HG03432 (cell line): ENCODE results near the gene GRIN2D.

ENCODE experiments used
- ATAC-seq: cut with Tn5 transposase; IDR thresholded peaks from one replicate; pipeline ENCODE4 v1.9.1; 2021; ENCODE audit warnings: mild to moderate bottlenecking, moderate library complexity; ENCODE audit not compliant: unreplicated experiment

GRIN2D gene

DNA sequence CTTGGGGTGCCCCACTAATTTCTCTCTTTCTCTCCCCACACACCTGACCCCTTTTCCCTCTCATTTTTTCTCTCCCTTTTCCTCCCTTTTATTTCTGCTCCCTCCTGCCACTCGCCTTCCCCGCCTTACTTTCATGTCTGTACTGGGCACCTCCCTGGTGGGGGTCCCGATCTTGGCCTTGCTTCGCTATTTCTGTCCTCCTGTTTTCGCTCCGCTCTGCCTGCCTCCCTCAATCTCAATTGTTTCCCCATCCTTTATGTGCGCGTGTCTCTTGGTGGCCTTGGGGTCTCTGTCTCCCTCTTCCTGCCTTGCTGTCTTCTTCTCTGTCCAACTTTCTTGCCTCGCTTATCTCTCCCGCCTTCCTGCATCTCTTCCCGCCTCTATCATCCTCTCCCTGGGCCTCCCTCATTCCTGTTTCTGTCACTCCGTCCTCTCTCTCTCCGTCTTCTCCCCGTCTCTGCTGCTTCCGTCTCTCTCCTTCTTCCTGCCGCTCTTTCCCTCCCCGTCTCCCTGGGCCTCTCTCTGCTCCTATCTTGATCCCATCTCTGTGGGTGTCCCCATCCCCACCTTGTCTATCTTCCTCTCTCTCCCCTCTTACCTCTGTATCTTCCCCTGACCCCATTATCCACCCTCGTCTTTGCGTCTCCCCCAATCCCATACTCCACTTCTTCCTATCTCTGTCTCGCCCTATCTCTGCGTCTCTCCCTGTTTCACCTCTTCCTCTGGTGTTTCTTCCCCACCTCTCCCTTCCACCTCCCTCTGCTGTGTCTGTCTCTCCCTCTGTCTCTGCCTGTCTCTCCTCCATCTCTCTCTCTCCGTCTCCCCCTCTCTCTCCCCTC, 4.0 kb downstream of the GRIN2D start:
- ATAC-seq = no peak

DNA sequence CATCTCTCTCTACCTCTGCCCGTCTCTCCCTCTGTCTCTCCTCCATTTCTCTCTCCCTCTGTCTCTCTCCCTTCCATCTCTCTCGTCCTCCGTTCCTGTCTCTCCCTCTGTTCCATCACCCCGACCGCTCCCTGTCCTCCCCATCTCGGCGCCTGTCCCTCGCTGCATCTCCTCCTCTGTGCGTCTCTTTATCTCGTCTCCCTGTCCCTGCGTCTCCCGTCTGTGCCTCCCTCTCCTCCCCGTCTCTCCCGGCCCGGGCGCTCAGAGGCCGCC, 4.6 kb downstream of the GRIN2D start:
- ATAC-seq = no peak

DNA sequence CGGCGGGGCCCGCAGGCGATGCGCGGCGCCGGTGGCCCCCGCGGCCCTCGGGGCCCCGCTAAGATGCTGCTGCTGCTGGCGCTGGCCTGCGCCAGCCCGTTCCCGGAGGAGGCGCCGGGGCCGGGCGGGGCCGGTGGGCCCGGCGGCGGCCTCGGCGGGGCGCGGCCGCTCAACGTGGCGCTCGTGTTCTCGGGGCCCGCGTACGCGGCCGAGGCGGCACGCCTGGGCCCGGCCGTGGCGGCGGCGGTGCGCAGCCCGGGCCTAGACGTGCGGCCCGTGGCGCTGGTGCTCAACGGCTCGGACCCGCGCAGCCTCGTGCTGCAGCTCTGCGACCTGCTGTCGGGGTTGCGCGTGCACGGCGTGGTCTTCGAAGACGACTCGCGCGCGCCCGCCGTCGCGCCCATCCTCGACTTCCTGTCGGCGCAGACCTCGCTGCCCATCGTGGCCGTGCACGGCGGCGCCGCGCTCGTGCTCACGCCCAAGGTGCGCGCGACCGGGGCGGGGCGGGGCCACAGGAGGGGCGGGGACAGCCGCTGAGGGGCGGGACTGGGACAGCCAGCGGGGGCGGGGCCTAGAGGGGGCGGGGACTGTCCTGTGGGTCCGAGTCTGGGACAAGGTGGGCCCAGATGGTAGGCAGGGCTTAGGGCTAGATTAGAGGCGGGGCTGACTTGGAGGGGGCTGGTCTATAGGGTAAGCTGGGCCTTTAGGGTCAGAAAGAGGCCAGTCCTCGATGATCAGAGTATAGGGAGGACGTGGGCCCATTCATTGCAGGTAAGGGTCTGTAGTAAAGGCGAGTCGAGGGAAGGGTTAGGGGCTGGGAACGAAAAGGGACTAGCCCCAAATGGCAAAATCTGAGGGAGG, 5.1 kb downstream of the GRIN2D start:
- peak; percentile 63 for ATAC-seq

DNA sequence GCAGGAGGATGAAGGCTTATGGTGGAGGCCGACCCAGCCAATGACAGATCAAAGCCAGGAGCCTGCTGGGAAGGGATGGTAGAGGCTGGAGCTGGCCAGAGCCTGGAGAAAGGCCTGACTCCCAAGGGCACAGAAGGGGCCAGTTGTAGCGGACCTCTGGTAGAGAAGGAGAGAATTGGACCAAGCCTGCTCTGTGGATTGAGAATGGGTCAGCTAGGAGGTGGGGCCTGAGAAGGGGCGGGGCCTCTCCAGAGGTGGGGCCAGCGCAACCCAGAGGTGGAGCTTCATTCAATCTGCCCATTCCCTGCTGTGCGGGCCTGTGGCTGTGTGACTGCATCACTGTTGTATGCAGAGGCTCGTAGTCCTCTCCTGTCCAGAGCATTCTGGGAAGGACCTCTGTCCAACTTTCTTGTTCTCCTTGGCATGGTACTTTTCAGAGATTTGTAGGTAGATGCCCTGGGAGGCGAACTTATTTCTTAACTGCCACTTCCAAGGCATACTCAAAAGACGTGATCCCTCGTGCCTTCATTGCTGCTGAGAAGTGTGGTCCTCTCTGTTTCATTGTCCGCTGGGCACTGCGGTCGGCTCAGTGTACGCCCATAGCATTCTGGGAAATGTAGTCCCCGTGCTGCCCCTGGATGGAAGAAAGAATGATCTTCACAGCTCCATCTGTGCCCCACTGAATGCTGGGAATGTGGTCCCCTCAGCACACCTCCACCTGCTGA, 6.7 kb downstream of the GRIN2D start:
- ATAC-seq = no peak

DNA sequence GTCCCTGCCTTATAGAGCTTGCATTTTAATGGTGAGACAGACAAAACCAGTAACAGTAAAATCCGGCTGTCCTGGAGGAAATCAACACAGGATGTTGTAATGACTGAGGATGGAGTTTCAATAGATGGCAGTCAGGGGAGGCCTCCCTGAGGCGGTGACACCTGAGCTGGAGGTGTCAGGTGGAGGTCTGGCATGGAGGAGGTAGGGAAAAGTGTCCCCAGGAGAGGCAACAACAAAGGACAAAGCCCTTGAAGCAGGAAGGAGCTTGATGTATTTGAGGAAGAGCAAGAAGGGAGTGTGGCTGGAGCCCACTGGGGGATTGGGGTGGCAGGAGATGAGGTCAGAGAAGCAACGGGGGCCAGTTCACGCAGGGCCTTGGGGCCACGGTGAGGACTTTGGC, 7.8 kb downstream of the GRIN2D start:
- ATAC-seq = no peak

DNA sequence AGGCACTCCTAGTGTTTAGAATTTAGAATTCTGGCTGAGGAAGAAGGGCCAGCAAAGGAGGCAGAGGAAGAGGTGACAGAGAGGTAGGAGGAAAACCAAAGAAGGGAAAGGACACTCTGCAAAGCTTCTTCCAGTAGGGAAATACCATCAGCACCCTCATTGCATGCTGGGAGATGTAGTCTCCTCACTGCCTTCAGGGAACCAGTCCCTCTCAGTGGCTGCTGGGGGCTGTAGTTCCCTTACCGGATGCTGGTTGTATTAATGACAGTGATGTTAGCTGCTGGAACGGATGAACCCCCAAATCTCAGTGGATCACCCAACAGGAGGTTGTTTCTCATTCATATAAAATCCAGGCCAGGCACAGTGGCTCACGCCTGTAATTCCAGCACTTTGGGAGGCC, 10.1 kb downstream of the GRIN2D start:
- peak; percentile 47 for ATAC-seq

DNA sequence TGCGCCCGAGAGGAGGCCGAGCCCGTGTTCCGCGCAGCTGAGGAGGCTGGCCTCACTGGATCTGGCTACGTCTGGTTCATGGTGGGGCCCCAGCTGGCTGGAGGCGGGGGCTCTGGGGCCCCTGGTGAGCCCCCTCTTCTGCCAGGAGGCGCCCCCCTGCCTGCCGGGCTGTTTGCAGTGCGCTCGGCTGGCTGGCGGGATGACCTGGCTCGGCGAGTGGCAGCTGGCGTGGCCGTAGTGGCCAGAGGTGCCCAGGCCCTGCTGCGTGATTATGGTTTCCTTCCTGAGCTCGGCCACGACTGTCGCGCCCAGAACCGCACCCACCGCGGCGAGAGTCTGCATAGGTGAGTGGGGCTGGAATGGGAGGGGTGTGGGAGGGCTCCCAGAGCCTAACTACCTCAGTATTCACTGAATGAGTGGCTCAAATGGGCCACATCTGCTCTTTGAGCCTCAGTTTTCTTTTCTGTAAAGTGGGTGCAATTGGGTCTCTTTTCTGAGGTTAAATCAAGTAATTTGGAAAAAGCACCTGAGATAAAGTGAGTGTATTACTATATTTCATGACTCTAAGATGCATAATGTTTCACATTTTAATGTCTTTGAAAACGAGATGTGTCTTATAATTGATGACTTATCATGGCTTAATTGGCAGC, 11.7 kb downstream of the GRIN2D start:
- no peak for ATAC-seq

DNA sequence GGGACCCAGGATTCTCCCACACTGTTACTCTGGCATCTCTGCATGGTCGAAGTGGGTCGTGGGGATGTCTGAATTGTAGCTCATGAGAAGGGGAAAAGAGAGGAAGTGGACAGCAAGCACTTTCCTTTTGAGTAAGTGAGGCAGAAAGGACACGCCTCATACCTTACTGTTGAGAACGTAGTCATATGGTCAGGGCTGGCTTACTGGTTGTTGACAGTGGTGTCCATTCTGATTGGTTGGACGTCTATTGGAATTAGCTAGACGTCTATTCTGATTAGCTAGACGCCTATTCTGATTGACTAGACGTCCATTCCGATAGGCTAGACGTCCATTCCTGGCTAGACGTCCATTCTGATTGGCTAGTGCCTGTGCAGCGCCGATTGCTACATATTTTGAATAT, 12.4 kb downstream of the GRIN2D start:
- no peak for ATAC-seq

DNA sequence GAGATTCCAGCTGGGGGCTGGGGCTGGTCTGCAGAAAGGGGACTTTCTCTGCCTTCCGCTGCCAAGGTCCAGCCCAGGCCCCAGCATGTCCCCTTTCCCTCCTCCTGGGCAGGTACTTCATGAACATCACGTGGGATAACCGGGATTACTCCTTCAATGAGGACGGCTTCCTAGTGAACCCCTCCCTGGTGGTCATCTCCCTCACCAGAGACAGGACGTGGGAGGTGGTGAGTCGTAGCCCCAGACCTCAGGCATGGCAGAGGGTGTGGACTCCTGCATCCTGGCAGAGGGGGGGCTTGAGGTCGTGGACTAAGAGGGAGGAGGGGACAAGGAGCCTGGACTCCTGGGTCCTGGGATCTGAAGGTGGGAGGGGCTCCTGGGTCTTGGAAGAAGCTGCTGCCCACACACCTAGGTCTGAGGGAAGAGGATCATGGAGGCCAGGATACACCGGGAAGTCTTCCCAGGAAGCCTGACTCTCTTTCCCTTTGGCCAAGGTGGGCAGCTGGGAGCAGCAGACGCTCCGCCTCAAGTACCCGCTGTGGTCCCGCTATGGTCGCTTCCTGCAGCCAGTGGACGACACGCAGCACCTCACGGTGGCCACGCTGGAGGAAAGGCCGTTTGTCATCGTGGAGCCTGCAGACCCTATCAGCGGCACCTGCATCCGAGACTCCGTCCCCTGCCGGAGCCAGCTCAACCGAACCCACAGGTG, 20.6 kb downstream of the GRIN2D start:
- no peak for ATAC-seq

DNA sequence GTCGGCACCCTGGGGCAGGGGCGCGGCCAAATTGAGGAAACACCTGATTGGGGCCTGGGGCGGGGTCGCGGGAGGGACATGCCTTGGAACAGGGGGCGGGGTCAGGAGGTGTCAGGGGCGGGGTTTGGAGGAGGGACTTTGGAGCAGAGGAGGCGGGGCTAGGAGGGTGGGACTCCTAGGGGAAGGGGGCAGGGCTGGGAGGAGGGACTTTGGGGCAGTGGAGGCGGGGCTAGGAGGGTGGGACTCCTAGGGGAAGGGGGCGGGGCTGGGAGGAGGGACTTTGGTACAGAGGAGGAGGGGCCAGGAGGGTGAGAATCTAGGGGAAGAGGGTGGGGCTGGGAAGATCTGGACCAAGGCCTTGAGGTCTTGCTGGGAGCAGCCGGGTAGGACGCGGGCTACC, 21.9 kb downstream of the GRIN2D start:
- ATAC-seq = no peak

DNA sequence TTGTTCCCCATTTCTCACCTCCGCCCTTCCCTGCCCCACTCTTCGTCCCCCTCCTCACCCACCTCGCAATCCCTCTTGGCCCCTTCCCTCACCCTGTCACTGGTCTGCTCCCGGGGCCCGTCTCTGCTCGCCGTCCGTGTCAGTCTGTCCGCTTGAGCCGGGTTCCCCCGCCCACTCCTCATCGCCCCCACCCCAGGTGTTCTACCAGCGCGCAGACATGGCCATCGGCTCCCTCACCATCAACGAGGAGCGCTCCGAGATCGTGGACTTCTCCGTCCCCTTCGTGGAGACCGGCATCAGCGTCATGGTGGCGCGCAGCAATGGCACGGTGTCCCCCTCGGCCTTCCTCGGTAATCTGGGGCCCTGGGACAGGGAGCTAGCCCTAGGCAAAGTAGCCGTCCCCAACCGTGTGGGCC, 22.3 kb downstream of the GRIN2D start:
- no peak for ATAC-seq

DNA sequence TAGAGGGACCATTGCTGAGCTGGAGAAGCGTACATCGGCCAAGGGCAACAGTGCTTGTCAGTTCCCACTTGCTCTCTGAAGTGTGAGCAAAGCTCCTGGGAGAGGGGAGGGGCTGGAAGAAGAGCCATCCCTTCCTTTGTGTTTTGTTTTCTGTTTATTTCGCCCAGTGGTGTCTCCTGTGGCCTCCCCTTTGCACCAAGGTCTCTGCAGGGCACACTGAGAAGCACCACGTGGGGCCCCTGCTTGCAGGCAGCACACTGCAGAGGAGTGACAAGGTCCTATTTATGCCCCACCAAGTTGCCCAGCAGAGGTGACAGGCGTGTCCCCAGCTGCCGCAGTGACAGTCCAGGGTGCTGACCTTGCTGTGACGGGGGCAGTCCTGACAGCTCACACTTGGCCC, 24.0 kb downstream of the GRIN2D start:
- ATAC-seq = no peak

DNA sequence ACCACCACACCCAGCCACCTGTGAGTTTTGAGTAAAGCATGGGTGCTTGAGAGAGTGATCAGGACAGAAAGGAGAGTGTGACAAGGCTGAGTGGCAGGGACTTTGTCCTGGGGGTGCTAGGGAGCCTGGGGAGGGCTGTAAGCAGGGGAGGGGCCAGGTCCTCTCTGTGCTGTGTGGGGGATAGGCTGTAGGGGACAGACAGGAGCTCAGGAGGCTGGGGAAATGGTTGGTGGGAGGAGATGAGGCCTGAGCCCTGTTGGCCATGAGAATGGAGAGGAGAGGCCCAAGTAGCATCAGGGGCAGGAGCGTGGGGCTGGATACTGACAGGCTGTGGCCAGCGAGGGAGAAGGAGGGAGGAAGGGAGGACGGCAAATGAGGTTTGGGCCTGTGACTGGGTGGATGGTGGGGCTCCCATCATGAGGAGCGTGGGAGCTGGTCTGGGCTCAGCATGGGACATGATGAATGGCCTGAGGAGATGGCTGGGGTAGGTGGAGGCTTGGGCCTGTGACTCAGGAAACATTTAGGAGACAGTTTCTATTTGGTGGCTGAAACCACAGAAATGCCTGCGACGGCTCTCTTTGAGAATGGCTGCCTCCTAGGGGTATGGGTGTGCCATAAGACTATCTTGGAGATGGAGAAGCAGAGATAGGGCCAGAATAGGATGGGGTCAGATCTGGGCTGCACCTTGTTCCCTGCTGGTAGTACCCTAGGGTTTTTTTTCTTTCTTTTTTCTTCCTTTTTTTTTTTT, 25.0 kb downstream of the GRIN2D start:
- no peak for ATAC-seq

DNA sequence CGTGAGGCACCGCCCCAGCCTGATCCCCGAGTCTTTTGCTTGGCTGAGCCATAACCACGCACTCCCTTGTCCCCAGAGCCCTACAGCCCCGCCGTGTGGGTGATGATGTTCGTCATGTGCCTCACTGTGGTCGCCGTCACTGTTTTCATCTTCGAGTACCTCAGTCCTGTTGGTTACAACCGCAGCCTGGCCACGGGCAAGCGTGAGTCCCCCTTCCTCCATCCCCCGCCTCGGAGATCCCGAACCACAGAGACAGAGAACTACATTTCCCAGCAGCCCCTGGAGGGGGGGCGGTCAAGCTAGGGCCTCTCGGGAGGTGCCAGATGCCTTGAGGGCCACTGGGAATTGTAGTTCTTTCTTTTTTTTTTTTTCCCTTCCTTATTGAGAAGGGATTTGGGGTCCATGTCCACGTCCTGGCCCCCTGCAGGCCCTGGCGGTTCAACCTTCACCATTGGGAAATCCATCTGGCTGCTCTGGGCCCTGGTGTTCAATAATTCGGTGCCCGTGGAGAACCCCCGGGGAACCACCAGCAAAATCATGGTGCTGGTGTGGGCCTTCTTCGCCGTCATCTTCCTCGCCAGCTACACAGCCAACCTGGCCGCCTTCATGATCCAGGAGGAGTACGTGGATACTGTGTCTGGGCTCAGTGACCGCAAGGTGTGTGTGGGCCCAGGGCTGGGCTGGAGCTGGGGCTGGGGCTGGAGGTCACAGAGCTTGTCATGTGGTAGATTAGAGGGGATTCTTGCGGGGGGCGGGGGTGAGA, 25.9 kb downstream of the GRIN2D start:
- ATAC-seq = peak; percentile 73

DNA sequence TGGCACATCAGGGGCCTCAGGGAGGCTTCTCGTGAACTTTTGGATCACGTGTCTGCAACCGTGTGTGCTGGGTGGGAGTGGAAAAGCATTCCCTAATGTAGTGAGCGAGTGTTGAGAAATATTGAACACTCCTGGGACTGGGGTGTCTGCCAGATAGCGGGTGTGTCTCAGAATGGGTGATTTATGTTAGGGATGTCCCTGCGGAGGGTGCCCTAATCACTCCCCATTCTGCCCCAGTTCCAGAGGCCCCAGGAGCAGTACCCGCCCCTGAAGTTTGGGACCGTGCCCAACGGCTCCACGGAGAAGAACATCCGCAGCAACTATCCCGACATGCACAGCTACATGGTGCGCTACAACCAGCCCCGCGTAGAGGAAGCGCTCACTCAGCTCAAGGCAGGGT, 28.1 kb downstream of the GRIN2D start:
- ATAC-seq = no peak

DNA sequence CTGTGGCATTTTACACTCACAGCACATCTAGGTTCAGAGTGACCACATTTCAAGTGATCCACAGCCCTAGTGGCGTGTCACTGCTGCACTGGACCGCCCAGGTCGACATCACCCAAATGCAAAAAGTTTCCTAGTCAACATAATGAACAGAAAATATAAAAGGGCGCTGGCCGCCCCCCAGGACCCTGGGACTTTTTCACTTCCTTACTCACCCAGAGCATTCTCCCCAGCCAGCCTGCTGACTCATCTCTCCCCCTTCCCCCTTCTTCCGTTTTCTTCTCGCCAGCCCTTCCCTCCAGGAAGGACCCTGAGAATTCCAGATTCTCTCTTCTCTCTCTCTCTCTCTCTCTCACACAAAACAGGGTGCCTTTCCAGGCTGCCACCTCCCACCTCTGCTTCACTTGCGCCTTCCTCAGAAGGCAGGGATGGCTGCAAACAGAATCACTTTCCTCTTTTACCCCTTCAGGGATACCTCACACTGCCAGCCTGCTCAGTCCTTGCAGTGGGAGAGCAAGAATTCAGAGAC, 31.3 kb downstream of the GRIN2D start:
- no peak for ATAC-seq

DNA sequence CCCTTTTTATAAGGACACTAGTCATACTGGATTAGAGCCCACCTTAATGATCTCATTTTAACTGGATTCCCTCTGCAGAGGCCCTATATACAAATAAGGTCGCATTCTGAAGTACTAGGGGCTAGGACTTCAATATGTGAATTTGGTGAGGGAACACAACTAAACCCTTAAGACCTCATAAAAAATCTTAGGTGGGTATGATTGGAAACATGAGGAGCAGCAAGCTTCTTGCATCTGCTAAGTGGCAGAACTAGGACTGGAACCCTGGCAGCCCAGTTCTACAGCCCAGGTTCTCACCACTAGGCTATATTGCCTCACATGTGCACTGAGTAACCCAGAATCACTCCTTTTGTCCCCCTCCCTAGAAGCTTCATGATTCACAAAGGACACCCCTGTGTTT, 35.2 kb downstream of the GRIN2D start:
- ATAC-seq = no peak

DNA sequence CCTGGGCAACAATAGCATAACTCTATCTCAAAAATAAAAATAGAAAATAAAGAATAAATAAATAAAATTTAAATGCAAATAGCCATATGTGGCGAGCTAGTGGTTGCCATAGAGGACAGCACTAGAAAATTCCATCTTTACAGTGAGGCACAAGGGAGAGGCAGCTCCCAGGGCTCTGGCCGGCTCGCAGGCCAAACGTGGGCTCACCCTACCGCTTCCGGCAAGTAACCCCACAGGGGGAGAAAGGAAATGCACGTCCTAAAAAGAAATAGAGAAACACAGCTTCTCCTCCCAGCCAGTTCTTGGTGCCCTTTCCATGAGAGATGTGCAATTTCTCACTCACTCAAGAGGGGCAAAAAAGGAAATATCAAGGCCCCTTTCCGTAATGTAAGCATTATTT, 39.9 kb downstream of the GRIN2D start:
- no peak for ATAC-seq

DNA sequence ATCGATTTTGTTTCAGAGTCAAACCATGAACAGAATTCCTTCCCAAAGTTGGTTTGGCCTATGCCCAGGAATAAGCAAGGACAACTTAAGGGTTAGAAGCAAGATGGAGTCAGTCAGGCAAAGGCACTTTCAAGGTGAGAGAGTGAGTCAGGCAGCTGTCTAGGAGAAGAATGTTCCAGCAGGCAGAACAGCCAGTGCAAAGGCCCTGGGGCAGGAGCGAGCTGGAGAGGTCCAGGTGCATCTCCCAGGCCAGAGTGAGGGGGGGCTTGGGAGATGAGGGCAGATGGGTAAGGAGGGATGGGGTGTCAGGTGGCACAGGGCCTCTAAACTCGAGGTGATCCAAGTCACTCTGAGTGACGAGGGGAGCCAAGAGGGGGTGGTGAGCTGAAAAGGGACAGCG, 43.1 kb downstream of the GRIN2D start:
- ATAC-seq = no peak
